ENCODE results near the gene PSMB11. TPM values are rescaled to one million over a fixed set of nuclear protein-coding genes. Genes with fewer than 3 reads are reported as not detected.

The PSMB11 gene
- polyA plus RNA-seq, 2 donors, result not detected

- no peaks in the 10 kb centered on the region for H3K27me3 ChIP-seq (ENCODE audit: control insufficient read depth in 1 of 2, insufficient read depth in 2 of 2, low read length in 2 of 2)
- peak within 1 kb of the TSS; percentile 67 to 81 for H3K27ac ChIP-seq (ENCODE audit: low read depth in 2 of 2, low read length in 1 of 2)
- 2 to 3% methylated on average over 51 to 73 of the region's 73 CpGs for WGBS, 2 donors
- no peaks in the 10 kb centered on the region for H3K9me3 ChIP-seq (ENCODE audit: control insufficient read depth in 2 of 2, insufficient read depth in 1 of 2, low read depth in 1 of 2, low read length in 1 of 2)
- H3K36me3 ChIP-seq (ENCODE audit: control insufficient read depth in 2 of 2, insufficient read depth in 2 of 2, low read length in 1 of 2), result peaks cover 6 to 27% of the 10 kb centered on the region in 2 donors
- peak within 1 kb of the TSS; percentile 63 to 78 for H3K4me3 ChIP-seq (ENCODE audit: low read depth in 1 of 2, low read length in 2 of 2)
- H3K4me1 ChIP-seq (ENCODE audit: control insufficient read depth in 2 of 2, insufficient read depth in 2 of 2, low read length in 1 of 2), result peaks cover 0 to 12% of the 10 kb centered on the region in 2 donors
Observed at GRCh38 chr14:23056956-23057756, 15.1 kb downstream of the PSMB11 start, which contains the start of gene CDH24. Gene CDH24 (minus strand): TSS chr14:23057520. CDS start chr14:23055733, 1,787 bp downstream.

DNA sequence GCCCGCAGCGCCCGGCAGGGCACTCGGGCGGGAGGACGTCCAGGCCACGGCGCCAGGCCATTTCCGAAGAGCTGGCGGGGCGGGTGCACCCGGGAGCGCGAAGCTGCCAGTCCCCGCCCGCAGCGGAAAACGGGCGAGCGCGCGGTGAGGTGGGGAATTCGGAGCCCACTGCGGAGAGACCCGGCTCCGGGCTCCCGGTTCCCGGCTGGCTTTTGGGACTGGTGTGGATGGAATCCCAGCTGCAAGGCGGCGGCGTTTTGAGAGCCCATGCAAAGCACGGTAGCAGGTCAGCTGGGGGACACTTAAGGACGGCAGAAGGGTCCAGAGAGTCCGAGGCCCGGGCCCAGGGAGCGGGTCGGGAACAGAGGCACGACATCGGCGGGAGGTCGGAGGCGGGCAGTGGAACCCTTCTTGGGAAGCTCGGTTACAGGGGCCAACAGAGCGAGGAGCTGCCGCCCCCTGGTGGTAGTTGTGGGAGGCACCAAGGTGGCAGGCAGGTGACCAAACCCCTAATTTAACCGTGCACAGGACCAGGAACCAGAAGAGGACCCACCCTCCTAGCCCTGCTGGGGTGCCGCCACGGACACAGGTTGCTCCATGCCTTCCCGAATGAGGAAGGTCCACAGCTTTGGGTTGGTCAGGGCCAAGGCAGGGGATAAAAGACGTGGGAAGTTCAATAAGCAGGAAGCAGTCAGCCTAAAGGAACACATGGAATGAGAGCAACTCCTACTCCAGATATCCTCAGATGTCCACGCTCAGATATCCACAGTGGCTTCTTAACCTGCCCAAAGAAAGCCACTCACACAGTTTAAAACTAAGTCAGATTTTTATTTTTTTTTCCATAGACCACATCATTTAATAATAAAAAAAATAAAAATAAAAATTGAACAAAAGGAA, 16.0 kb downstream of the PSMB11 start:
- Histone ChIP-seq H3K4me3 (ENCODE audit: low read depth in 1 of 2, low read length in 2 of 2) (peak overlapping the region; percentile 63 to 78), H3K36me3 (ENCODE audit: control insufficient read depth in 2 of 2, insufficient read depth in 2 of 2, low read length in 1 of 2) (peaks cover 6 to 35% of the 10 kb centered on the region in 2 donors), H3K27me3 (ENCODE audit: control insufficient read depth in 1 of 2, insufficient read depth in 2 of 2, low read length in 2 of 2) (no peaks in the 10 kb centered on the region), H3K27ac (ENCODE audit: low read depth in 2 of 2, low read length in 1 of 2) (peak overlapping the region; percentile 67 to 81), H3K4me1 (ENCODE audit: control insufficient read depth in 2 of 2, insufficient read depth in 2 of 2, low read length in 1 of 2) (peaks cover 0 to 13% of the 10 kb centered on the region in 2 donors), H3K9me3 (ENCODE audit: control insufficient read depth in 2 of 2, insufficient read depth in 1 of 2, low read depth in 1 of 2, low read length in 1 of 2) (no peaks in the 10 kb centered on the region)
- 1% methylated on average over 50 to 51 of the region's 51 CpGs for whole genome bisulfite sequencing, 2 donors

DNA sequence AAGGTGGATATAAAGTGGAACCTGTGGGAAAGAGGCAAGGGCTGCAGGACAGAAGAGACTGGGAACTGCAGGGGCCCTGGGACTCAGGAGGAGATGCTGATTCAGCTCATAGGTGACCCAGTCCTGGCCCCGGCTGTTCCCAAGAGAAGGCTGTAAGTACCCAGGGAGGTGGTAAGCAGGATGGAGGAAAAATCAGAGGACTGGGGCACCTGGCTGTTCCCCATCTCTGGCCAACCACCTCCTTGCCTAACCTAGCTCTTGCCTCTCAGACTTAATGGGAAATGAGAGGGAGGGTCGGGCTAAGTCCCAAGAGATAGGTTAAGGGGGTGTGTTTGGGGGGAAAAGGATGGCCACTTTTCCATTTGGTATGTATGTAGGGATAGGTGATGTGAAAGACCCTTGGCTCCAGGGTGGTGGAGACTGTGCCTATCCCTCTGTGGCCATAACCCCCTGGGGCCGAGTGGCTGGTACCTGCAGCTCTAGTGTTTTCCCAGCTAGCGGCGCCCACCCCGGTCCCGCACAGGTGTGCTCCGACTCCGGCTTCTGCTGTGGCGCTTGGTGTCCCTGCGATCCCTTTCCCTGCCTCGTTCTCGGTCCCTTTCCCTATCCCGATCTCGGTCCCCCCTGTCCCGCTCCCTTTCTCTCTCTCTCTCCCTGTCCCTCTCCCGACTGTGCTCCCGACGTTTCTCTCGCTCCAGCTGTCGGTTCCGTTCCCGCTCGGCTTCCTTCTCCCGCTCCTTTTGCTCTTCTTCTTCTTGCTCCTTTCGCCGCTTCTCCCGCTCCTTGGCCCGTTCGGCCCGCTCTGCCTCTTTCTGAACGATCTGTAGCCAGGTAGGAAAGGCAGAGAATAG, 16.9 kb downstream of the PSMB11 start:
- H3K9me3 ChIP-seq (ENCODE audit: control insufficient read depth in 2 of 2, insufficient read depth in 1 of 2, low read depth in 1 of 2, low read length in 1 of 2), result no peaks in the 10 kb centered on the region
- H3K27me3 ChIP-seq (ENCODE audit: control insufficient read depth in 1 of 2, insufficient read depth in 2 of 2, low read length in 2 of 2), result no peaks in the 10 kb centered on the region
- 86 to 90% methylated on average over 26 to 32 of the region's 32 CpGs for WGBS, 2 donors
- peaks cover 12 to 42% of the 10 kb centered on the region in 2 donors for H3K36me3 ChIP-seq (ENCODE audit: control insufficient read depth in 2 of 2, insufficient read depth in 2 of 2, low read length in 1 of 2)
- H3K4me3 ChIP-seq (ENCODE audit: low read depth in 1 of 2, low read length in 2 of 2), result no peak overlapping the region
- H3K27ac ChIP-seq (ENCODE audit: low read depth in 2 of 2, low read length in 1 of 2), result no peak overlapping the region
- peaks cover 0 to 13% of the 10 kb centered on the region in 2 donors for H3K4me1 ChIP-seq (ENCODE audit: control insufficient read depth in 2 of 2, insufficient read depth in 2 of 2, low read length in 1 of 2)

GRCh38 chr14:23060536-23061260, 18.7 kb downstream of the PSMB11 start:
- H3K36me3 ChIP-seq (ENCODE audit: control insufficient read depth in 2 of 2, insufficient read depth in 2 of 2, low read length in 1 of 2), result peaks cover 17 to 47% of the 10 kb centered on the region in 2 donors
- H3K9me3 ChIP-seq (ENCODE audit: control insufficient read depth in 2 of 2, insufficient read depth in 1 of 2, low read depth in 1 of 2, low read length in 1 of 2), result no peaks in the 10 kb centered on the region
- no peak overlapping the region for H3K27ac ChIP-seq (ENCODE audit: low read depth in 2 of 2, low read length in 1 of 2)
- 92 to 94% methylated on average over 17 of the region's 17 CpGs for WGBS, 2 donors
- H3K4me3 ChIP-seq (ENCODE audit: low read depth in 1 of 2, low read length in 2 of 2), result no peak overlapping the region
- no peaks in the 10 kb centered on the region for H3K27me3 ChIP-seq (ENCODE audit: control insufficient read depth in 1 of 2, insufficient read depth in 2 of 2, low read length in 2 of 2)
- peaks cover 0 to 12% of the 10 kb centered on the region in 2 donors for H3K4me1 ChIP-seq (ENCODE audit: control insufficient read depth in 2 of 2, insufficient read depth in 2 of 2, low read length in 1 of 2)

- Histone ChIP-seq H3K4me1 (ENCODE audit: control insufficient read depth in 2 of 2, insufficient read depth in 2 of 2, low read length in 1 of 2) (peaks cover 0 to 5% of the 10 kb centered on the region in 2 donors), H3K27me3 (ENCODE audit: control insufficient read depth in 1 of 2, insufficient read depth in 2 of 2, low read length in 2 of 2) (no peaks in the 10 kb centered on the region), H3K9me3 (ENCODE audit: control insufficient read depth in 2 of 2, insufficient read depth in 1 of 2, low read depth in 1 of 2, low read length in 1 of 2) (no peaks in the 10 kb centered on the region), H3K4me3 (ENCODE audit: low read depth in 1 of 2, low read length in 2 of 2) (no peak overlapping the region), H3K36me3 (ENCODE audit: control insufficient read depth in 2 of 2, insufficient read depth in 2 of 2, low read length in 1 of 2) (peaks cover 24 to 55% of the 10 kb centered on the region in 2 donors), H3K27ac (ENCODE audit: low read depth in 2 of 2, low read length in 1 of 2) (peak overlapping the region in 1 of 2 donors; percentile 48)
- WGBS, 2 donors, result 13 to 30% methylated on average over 4 of the region's 4 CpGs
Observed at GRCh38 chr14:23062002-23062401, 20.0 kb downstream of the PSMB11 start.

GRCh38 chr14:23063601-23064000, 21.6 kb downstream of the PSMB11 start:
- H3K27ac ChIP-seq (ENCODE audit: low read depth in 2 of 2, low read length in 1 of 2), result no peak overlapping the region
- WGBS, 2 donors, result 82% methylated on average over 5 of the region's 5 CpGs
- no peaks in the 10 kb centered on the region for H3K27me3 ChIP-seq (ENCODE audit: control insufficient read depth in 1 of 2, insufficient read depth in 2 of 2, low read length in 2 of 2)
- H3K4me3 ChIP-seq (ENCODE audit: low read depth in 1 of 2, low read length in 2 of 2), result no peak overlapping the region
- peaks cover 33 to 66% of the 10 kb centered on the region in 2 donors for H3K36me3 ChIP-seq (ENCODE audit: control insufficient read depth in 2 of 2, insufficient read depth in 2 of 2, low read length in 1 of 2)
- no peaks in the 10 kb centered on the region for H3K9me3 ChIP-seq (ENCODE audit: control insufficient read depth in 2 of 2, insufficient read depth in 1 of 2, low read depth in 1 of 2, low read length in 1 of 2)
- H3K4me1 ChIP-seq (ENCODE audit: control insufficient read depth in 2 of 2, insufficient read depth in 2 of 2, low read length in 1 of 2), result peaks cover 0 to 3% of the 10 kb centered on the region in 2 donors

- Histone ChIP-seq H3K36me3 (ENCODE audit: control insufficient read depth in 2 of 2, insufficient read depth in 2 of 2, low read length in 1 of 2) (peaks cover 29 to 43% of the 10 kb centered on the region in 2 donors), H3K9me3 (ENCODE audit: control insufficient read depth in 2 of 2, insufficient read depth in 1 of 2, low read depth in 1 of 2, low read length in 1 of 2) (no peaks in the 10 kb centered on the region), H3K27me3 (ENCODE audit: control insufficient read depth in 1 of 2, insufficient read depth in 2 of 2, low read length in 2 of 2) (no peaks in the 10 kb centered on the region), H3K4me1 (ENCODE audit: control insufficient read depth in 2 of 2, insufficient read depth in 2 of 2, low read length in 1 of 2) (peaks cover 0 to 3% of the 10 kb centered on the region in 2 donors), H3K27ac (ENCODE audit: low read depth in 2 of 2, low read length in 1 of 2) (no peak overlapping the region), H3K4me3 (ENCODE audit: low read depth in 1 of 2, low read length in 2 of 2) (no peak overlapping the region)
- WGBS, 2 donors, result 87 to 89% methylated on average over 3 of the region's 3 CpGs
Observed at GRCh38 chr14:23066368-23066767, 24.4 kb downstream of the PSMB11 start.

DNA sequence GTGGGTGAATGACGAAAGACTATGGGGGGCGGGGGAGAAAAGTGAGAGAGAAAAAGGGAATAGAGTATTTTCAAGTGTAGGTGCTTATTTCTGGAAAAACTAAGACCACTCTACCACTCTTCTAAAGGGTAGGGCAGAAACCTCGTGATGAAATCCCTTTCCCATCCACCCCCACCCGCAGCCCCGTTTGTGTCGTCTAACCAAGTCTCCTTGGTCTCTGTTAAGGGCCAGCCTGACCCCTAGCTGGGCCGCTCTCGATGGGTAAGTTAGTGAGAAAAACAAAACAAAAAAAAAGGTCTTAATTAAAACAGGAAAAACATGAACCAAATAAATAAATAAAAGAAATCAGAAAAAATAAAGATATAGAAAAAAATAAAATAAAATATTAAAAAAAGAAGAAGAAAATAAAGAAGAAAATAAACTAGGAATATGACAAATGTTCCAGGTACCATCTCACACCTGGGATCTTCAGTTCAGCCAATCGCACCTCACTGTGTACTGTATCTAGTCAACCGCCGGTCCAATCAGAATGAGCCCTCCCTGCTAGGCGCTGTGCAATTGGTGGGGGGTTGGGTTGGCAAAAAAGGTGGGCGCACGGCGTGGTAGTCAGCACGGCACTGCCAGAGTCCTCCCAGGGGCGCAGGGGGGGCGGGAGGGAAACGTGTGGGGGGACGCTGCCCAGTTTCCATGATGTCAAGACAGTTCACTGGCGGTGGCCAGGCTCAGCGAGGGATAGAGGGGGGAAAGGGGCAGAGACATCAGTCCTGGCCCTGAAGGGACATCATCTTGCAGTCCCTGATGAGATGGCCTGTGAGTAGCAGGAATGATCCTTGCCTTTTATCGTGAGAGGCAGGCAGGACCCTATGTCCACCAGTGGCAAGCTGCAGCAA, 25.1 kb downstream of the PSMB11 start:
- Histone ChIP-seq H3K27me3 (ENCODE audit: control insufficient read depth in 1 of 2, insufficient read depth in 2 of 2, low read length in 2 of 2) (no peaks in the 10 kb centered on the region), H3K27ac (ENCODE audit: low read depth in 2 of 2, low read length in 1 of 2) (no peak overlapping the region), H3K4me3 (ENCODE audit: low read depth in 1 of 2, low read length in 2 of 2) (no peak overlapping the region), H3K36me3 (ENCODE audit: control insufficient read depth in 2 of 2, insufficient read depth in 2 of 2, low read length in 1 of 2) (peaks cover 27 to 41% of the 10 kb centered on the region in 2 donors), H3K4me1 (ENCODE audit: control insufficient read depth in 2 of 2, insufficient read depth in 2 of 2, low read length in 1 of 2) (peaks cover 0 to 5% of the 10 kb centered on the region in 2 donors), H3K9me3 (ENCODE audit: control insufficient read depth in 2 of 2, insufficient read depth in 1 of 2, low read depth in 1 of 2, low read length in 1 of 2) (no peaks in the 10 kb centered on the region)
- 87 to 88% methylated on average over 23 of the region's 23 CpGs for WGBS, 2 donors

Measured in esophagus (tissue), 2 donors.